NCI-H2029 (cell line): Measurements from ENCODE around the gene MRPS18C.
"Not testable (repeated sequence)": the region's sequence is repeated elsewhere in the genome, so short reads cannot be mapped to it uniquely, and the experiment has no call there.

ENCODE experiments used
- DNase-seq: peaks from one replicate; lab custom pipeline; 2025; lab: John Stamatoyannopoulos, UW

MRPS18C gene

DNA sequence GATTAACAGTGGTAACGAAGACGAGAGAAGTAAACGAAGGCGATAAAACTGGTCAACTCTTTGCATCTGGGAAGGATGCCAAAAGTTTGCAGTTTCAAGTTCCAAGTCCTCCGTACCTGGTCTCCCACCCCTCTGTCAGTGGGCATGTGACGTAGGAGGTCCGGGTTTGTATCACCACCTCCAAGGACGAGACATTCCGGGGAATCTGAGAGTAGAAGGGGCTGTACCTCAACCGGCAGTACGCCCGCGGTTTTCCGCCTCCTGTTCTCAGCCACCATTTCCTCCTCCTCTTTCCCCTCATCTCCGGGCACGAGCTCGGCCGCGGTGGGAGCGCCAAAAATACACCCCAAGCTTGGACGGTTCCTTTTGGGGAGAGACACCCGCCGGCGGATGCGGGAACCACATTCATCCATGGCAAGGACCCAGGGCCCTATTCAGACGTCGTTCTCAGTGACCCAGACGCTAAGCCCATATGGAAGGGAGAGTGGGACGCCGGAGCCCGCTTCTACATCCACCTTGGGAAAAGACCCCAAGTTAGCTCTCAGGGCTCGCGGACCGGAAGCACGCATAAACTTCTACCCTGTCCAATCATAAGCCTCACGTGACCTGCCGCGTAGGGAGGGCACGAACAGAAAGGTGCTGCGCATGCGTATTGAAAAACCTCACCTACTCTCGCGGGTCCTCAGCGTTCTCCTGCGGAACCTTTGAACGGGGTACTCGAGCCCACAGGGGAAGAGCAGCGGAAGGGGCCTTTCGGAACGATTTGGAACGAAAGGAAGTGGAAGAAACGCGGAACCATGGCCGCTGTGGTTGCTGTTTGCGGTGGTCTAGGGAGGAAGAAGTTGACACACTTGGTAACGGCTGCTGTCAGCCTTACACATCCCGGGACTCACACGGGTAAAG is at the start of gene MRPS18C, which contains the start of gene HELQ:
MRPS18C (plus strand) TSS at position 778 of the 903 bp plus-strand sequence; CDS start at position 798, 20 bp downstream.
HELQ (minus strand) TSS at position 543 of the 903 bp plus-strand sequence; CDS start at position 413, 130 bp downstream.
- peak; percentile 98 for DNase-seq

DNA sequence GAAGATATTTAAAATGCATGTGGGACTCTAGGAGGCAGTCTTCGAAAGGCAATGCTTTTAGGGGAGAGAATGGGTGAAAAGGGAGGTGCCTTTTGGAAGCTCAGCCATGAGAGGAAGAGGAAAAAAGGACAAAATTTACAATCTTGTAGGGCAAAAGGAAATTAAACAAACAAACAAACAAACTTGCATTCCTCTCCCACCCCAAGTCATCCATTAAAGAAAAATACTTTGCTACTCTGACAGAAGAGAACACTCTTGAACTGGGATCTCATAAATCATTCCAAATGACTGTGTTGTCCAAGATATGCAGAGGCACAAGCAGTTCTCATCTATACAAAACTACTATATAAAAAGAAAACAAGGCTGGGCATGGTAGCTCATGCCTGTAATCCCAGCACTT is 47.0 kb upstream of the MRPS18C start:
- no peak for DNase-seq

DNA sequence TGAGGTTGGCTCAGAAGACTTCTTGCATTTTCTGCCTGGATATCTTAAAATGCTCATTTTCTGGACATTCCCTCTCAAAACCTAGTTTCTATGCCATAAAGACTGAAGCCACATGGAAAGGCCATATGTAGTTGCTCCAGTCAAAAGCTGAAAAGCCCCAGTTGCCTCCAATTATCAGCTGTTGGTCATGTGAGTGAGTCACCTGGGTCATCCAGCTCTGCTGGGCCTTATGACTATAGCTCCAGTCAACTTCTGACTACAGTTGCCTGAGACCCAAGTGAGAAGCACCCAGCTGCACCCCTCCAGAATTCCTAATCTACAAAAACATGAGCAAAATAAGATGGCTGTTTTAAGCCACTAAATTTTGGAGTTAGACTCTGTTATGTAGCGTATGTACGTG is 42.2 kb upstream of the MRPS18C start:
- DNase-seq, result no peak

DNA sequence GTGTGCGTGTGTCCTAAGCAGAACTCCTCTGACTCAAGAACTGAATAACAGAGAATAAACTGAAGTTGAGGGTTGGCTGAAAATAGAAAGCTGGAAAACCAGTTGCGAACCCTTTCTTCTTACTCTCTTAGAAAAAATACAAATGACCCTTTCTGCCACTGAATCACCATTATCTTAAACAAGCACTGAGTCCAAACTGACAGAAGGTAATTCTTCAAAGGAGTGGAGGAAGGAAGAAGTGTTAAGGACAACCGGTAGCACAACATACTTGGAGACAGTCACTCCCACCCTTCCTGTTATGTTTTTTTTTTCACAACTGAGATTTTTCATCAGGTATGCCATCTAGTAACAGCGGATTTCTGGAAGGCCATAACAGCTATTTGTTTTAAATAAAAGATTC is 38.3 kb upstream of the MRPS18C start:
- DNase-seq, result no peak

DNA sequence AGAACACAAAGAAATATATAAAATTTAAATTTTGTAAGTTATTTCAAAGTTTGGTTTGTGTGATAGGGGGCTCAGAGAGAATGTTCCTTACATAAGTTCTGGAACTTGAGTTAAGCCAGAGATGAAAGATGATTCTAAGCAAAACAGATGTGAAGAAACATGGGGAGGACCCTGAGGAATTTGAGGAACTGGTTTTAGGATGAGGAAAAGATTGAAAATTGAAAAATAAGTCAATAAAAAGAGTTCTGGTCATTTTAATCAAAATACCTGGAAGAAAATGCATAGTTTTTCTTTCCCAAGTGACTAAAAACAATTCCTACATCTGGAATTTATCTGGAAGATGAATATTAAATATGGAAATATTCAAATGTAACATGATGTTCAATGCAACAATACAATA is 37.6 kb upstream of the MRPS18C start:
- DNase-seq, result no peak

DNA sequence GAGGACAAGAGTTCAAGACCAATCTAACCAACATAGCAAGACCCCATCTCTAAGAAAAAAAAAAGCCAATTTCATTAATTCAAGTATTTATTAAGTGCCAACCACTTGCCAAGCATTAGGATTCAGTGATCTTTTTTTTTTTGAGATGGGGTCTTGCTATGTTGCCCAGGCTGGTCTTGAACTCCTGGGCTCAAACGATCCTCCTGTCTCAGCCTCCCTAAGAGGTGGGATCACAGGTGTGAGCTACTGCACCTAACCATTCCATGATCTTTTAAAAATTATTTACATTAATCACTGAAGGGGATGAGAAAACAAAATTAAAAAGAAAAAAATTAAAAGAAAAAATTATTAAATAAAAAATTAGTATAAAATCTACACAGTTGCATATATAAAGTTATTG is 24.7 kb upstream of the MRPS18C start:
- no peak for DNase-seq

DNA sequence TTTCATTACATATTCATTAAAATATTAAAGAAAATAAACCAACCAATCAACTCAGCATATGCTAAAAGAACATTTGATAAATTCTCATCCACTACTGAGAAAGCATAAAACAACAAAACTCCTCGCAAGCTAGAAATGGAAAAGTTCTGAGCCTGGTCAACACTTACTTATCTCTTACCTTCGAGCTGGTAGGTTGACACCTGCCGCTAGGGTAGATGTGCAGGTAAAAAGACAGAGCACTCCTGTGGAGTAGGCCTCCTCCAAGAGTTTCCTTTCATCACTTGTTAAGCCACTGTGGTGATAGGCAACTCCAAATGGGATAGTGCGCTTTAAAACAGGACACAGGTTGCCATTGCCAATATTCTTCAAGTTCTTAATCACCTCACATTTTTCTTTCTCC is 19.2 kb upstream of the MRPS18C start:
- DNase-seq, result no peak

DNA sequence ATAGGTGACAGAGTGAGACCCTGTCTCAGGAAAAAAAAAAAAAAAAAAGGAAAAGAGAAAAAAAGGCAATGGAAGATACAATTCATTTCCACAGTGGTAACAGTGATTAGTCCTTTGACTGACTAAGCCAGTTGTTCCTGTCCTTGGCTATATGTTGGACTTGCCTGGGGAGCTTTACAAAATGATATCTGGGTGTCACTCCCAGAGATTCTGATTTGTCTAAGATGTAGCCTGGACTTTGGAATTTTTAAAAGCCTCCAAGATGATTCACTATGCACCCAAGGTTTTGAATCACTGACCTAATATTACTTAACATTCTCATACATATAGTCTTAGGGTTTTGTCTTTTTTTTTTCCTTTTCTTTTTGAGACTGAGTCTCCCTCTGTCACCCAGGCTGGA is 17.1 kb upstream of the MRPS18C start:
- DNase-seq, result no peak

DNA sequence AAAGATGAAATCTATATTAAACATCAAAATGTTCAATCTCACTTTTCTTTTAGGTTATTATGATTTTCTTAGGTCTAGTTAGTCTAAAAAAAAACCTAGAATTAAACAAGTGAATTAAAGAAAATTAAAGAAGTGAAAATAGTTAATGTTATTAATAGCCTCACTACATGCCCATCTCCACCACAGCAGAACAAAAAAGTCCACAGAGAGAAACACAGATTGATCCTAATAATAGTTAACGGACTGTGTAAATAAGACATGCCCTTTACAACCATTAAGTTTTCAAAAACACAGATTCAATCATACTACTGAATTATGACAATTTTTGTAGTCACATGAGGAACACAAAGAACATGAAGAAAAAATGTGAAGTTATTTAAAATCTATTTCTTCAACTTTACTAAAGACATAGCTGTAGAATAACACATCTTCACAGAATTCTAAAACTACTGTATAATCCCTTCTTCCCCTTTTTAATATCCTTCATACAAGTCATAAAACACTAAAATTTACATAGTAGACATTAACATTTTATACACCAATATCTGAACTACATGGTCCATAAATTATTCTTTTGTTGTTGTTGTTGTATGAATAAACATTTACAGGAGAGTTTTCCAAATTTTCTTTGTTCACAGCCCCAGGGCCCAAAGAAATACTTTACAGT is 15.6 kb upstream of the MRPS18C start:
- no peak for DNase-seq

DNA sequence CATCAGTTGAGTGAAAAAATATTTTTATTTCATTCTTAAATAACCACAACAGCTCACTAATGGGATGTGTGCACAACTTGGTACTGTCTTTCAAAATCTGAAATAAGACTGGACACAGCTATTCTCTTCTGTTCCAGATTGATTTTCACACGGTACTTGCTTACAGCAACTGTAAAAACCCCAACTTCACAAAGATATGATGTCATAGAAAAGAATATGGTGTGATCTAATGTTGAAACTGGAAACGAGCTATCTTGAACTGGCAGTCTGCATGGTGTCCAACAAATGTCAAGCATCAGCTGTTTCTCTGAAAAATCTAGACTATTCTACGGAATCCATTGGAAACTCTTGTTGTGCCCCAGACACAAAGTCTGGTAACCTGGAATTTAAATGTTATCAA is 15.0 kb upstream of the MRPS18C start:
- no peak for DNase-seq

DNA sequence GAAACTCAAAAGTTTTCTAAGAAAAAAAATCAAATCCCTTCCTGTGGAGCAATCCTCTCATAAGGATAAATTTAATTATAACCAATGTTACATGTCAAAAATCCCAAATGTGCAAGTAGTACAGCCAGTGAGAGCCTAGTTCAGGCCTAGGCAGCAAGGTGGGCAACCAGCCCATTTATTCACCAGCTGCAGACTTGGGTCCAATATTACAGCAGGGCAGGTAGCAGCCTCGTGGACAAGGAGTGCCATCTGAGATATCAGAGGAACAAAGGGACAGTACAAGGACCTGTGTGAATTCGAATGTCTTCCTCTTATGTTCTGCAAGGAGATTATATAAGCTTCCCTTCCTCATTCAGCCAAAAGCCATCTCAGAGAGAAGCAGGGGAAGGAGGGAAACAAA is 6.8 kb upstream of the MRPS18C start:
- no peak for DNase-seq

DNA sequence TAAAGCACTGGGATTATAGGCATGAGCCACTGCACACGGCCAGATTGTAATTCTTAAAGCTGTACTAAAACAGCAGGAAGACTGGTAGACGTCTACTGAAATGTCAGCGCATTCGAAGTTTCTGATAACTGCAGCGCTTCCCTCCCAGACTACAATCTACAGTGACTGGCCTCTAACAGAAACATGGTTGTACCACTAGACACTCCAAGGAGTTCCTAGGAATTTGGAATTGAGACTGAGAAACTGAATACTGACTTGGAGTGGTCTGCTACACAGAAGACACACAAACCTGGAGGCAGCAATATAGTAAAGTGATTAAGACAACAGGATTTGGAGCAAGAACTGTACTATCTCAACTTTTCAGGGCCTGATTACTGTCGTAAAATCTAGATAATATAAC is 1.2 kb upstream of the MRPS18C start:
- DNase-seq, result no peak

DNA sequence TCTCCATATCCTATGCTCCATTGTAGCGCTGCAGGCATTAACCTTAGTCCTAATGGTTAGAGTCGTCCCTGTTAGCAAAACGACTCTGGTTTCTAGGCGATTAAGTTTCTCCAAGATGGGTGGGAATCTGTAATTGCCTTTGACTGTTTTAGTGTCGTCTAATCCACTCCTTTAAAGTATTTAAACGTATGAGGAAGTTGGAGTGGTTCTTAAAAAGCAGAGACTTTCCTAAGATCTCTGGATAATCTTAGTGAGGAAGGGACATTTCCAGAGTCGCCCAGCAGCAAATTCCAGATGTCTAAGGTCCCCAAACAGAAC is 285 bp downstream of the MRPS18C start:
- no peak for DNase-seq

DNA sequence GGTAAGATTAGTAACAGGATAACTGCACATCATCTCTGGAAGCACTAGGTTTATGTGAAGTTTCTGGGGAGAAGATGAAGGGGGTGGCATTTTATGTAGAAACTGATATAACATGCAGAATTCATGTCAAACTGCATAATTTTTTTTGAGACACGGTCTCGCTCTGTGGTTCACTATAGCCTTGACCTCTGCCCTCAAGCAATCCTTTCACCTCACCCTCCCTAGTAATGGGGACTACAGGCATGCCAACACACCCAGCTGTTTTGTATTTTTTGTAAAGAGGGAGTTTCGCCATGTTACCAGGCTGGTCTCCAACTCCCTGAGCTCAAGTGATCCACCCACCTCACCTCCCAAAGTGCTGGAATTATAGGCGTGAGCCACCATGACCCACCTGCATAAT is 17.6 kb downstream of the MRPS18C start:
- DNase-seq, result no peak

DNA sequence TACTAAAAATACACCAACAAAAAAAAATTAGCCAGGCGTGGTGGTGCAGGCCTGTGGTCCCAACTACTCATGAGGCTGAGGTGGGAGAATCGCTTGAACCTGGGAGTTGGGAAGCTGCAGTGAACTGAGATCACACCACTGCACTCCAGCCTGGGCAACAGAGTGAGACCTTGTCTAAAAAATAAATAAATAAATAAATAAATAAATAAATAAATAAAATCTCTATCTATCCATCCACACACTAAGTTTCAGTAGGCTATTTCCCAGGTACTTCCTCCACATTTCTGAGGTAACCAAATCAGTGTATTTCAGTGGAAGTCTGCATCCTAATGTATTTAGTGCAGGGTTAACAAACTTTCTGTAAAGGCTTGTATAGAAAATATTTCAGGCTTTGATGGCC is 18.1 kb downstream of the MRPS18C start:
- no peak for DNase-seq

DNA sequence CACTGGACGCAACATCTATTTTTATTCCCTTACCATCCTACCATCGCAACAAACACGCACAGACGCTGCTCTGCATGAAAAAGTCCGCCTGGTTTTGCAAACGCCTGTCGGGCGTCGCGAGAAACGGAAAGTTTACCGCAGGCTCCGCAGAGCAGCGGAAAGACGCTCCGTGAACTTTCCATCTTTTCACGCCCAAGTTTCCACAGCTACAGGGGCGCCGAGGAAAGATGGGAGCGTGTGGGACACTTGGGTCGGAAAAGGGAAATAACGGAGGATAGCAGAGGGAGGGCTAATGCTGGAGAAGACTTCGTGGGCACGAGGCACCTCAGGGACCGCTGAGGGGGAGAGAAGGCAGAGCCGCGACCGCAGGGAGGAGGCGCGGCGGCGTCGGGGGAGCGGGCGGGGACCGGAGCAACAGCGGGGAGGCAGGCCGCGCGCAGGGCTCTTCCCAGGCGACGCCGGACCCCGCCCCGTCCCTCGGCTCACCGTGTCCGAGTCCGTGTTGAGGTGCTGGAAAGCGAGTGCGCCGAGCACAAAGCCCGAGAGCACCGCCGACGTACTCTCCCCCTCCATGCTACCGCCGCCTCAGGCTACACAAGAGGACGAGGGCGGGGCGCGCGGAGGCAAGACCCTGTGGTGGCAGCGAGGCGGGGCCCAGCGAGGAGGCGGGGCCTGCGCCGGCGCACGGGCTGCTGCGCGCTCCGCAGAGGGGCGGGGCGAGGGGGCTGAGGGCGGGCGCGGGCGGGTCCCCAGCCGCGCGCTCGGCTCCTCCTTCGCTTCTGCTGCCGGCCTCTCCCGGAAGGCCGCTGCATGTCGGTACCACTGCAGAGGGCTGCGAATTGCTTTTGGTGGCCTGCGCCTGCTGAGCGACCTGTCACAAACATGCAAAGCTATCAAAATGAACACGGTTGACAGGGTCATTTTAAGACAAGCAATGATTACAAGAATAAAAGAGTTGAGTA is 28.9 kb downstream of the MRPS18C start, which contains the start of gene ABRAXAS1:
ABRAXAS1 (minus strand) TSS at position 601 of the 962 bp plus-strand sequence; CDS start at position 573, 28 bp downstream.
- peak; percentile 87 for DNase-seq

DNA sequence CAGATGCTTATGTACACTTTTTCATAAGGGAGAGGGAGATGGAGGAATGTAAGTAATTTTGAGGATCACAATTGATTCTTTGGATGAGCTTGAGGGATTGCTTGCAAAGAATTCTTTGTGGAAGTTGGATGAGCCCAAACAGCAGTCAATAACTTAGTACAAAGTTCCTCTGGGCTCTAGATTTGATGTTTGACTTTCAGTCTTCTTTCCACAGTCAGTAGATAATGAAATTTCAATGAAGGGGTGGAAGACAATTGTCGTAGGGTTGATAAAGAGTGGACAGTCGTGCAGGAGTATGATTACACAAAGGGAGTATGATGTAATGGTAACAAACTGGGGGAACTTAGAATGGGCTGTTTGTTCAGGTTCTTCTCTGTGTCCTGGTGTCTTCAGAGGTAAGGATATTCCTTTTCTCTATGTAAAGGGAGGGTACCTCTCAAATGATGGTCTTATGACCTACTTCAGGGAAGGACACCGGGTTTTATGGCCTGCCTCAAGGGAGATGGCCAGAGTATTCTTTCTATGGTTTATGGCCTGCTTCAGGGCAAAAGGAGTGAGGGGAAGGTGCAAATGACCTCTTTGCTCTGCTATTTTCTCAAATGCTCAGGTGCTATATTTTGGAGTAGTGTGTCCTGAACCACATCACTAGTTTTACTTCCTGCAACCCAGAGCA is 30.7 kb downstream of the MRPS18C start:
- no peak for DNase-seq

DNA sequence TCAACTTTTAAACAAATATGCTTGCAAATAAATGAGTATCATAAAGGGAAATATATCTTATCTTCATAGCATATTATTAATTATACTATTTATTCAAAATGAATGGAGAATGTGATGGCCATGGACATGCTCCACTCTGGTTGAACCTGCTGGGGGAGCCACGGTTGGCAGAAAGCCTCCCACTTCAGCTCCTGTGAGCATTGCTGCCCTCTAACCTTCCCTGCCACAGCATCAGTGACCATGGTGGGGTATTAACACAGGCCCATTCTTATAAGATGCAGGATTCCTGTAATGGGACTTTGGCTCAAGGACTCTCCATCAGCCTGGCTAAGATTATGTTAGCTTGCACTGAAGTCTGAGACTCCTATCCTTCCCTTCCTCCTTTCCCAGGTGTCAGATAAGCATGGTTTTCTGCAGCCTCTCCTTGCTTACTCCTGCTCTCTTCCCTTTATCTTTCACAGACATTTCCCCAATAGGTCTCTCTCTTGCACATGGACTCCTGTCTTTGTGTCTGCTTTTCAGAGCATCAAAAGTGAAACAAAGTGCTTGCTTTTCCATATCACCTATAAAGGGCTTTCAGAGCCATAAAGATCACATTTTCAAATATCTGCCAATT is 34.0 kb downstream of the MRPS18C start:
- DNase-seq, result no peak

DNA sequence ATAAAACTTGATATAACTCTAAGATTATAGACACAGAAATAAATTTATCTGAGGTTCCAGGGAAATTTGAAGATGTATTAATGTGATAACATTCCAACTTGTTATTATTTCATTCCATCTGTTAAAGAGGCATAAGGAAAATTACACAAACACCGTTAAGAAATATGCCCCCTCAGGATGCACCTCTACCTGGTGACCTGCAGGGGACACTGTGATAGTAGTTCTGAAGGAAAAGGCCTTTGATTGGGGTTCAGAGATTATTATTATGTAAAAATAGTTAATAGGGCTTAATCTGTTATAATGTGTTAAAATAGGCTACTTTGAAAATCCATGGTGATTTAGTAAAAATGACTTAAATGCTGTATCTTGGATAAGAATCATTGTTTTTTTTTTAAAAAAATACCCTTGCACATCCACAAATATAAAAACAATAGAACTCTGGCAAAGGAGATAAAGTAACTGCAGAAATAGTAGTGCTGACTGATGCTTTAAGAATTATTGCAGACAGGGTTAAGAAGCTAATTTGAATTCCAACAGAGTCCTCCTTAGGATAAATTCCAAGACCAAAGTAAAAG is 35.1 kb downstream of the MRPS18C start:
- no peak for DNase-seq

DNA sequence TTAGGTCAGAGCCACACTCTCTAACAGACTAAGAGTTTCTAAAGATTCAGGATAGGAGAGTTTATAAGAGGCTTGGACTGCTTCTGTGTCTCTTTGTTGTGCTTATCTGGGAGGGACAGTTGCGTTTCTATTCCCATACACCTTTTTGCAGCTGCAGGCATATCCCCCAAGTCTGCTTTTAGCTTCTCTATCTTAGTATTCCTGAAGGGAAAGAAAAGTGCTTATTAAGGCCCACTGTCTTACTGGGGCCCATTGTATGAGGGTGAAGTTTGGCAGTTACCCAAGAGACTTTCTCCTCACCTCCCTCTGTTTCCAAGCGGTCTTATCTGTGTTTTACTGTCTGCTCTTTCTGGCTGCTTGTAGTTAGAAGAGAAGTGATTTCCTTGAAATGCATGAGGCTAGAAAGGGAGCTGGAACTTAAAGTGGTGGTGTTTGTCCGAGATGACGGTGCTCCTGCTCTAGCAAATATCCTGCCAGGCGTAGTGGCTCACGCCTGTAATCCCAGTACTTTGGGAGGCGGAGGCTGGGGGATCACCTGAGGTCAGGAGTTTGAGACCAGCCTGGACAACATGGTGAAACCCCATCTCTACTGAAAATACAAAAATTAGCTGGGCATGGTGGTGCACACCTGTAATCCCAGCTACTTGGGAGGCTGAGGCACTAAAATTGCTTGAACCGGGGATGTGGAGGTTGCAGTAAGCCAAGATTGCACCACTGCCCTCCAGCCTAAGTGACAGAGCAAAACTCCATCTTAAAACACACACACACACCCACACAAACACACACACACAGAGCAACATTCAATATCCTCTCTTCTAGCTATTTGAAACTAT is 40.4 kb downstream of the MRPS18C start:
- not testable (repeated sequence) for DNase-seq
